SK-N-SH (cell line): ENCODE measurements around the gene WSCD1. TPM values are rescaled to one million over a fixed set of nuclear protein-coding genes. Genes with fewer than 3 reads are reported as not detected.

Experiments used
- CTCF ChIA-PET: fragments of 300-600, 350-600 bp; formaldehyde crosslinking; extraction: SDS; loops from one replicate; lab custom pipeline; 2021; lab: Yijun Ruan, JAX
- POLR2A ChIA-PET: fragments of 350-600 bp; sonication (Branson Sonifier 250); formaldehyde crosslinking; extraction: SDS; loops from one replicate; lab custom pipeline; 2020; ENCODE audit warnings: antibody characterized with exemption, inconsistent platforms; lab: Yijun Ruan, JAX
- DNase-seq: peaks from one replicate; pipeline ENCODE4 v3.0.0; 2012
- H2AFZ ChIP-seq: fragments of 200-600 bp; sonication (generic); 2 replicates; pipeline ENCODE4 v1.8.1; 2016; ENCODE audit warnings: antibody characterized with exemption, mild to moderate bottlenecking, low read depth
- H3F3A ChIP-seq: fragments of 200-600 bp; sonication (generic); replicated peaks from 2 replicates; pipeline ENCODE3; 2016; ENCODE audit warnings: antibody characterized with exemption, mild to moderate bottlenecking; ENCODE audit not compliant: insufficient read depth
- H3K27ac ChIP-seq, 2 experiments: fragments of 200-500 bp in 1 of 2; fragments of 200-600 bp in 1 of 2; sonication (Bioruptor generic) in 1 of 2; sonication (generic), shearing (Covaris generic) in 1 of 2; 2 replicates each; pipeline versions ENCODE4 v1.5.1 to v1.6.1; 2014 to 2016; ENCODE audit warnings: low read depth in 2 of 2, inconsistent platforms in 1 of 2, low read length in 1 of 2, mild to moderate bottlenecking in 1 of 2, mixed read lengths in 1 of 2
- H3K27me3 ChIP-seq: fragments of 200-600 bp; sonication (generic), shearing (Covaris generic); 2 replicates; pipeline ENCODE4 v1.6.1; 2016; ENCODE audit warnings: mixed run types; ENCODE audit not compliant: insufficient read depth
- H3K36me3 ChIP-seq, 2 experiments: fragments of 200-500 bp in 1 of 2; fragments of 200-600 bp in 1 of 2; sonication (Bioruptor generic) in 1 of 2; sonication (generic) in 1 of 2; replicated peaks in 1 of 2; 2 replicates each; pipeline versions ENCODE3 to v1.5.1; 2014 to 2016; ENCODE audit warnings: low read length in 1 of 2, mild to moderate bottlenecking in 1 of 2; ENCODE audit not compliant: insufficient read depth in 2 of 2, control insufficient read depth in 1 of 2
- H3K4me1 ChIP-seq, 2 experiments: fragments of 200-500 bp in 1 of 2; fragments of 200-600 bp in 1 of 2; sonication (Bioruptor generic) in 1 of 2; sonication (generic), shearing (Covaris generic) in 1 of 2; 2 replicates each; pipeline versions ENCODE4 v1.5.1 to v1.6.1; 2014 to 2016; ENCODE audit warnings: low read depth in 1 of 2, low read length in 1 of 2, mixed run types in 1 of 2; ENCODE audit not compliant: insufficient read depth in 2 of 2, control insufficient read depth in 1 of 2
- H3K4me2 ChIP-seq: fragments of 200-600 bp; sonication (generic), shearing (Covaris generic); 2 replicates; pipeline ENCODE4 v1.6.1; 2017; ENCODE audit warnings: mixed run types
- H3K4me3 ChIP-seq, 2 experiments: fragments of 200-500 bp in 1 of 2; fragments of 200-600 bp in 1 of 2; sonication (Bioruptor generic) in 1 of 2; sonication (generic), shearing (Covaris generic) in 1 of 2; 2 replicates each; pipeline versions ENCODE4 v1.5.1 to v1.8.1; 2014 to 2016; ENCODE audit warnings: low read depth in 2 of 2, inconsistent platforms in 1 of 2, low read length in 1 of 2, mild to moderate bottlenecking in 1 of 2, mixed read lengths in 1 of 2, moderate library complexity in 1 of 2
- H3K79me2 ChIP-seq: fragments of 200-600 bp; sonication (generic); 2 replicates; pipeline ENCODE4 v1.8.1; 2017; ENCODE audit warnings: mild to moderate bottlenecking; ENCODE audit not compliant: insufficient read depth
- H3K9ac ChIP-seq: fragments of 200-600 bp; sonication (generic); 2 replicates; pipeline ENCODE4 v1.6.1; 2017; ENCODE audit warnings: mixed run types
- H3K9me2 ChIP-seq: fragments of 200-600 bp; sonication (generic); 2 replicates; pipeline ENCODE4 v1.6.1; 2017; ENCODE audit warnings: mixed run types
- H3K9me3 ChIP-seq: fragments of 200-600 bp; sonication (generic); 2 replicates; pipeline ENCODE4 v1.6.1; 2017; ENCODE audit warnings: mixed run types, mild to moderate bottlenecking, moderate library complexity
- H4K20me1 ChIP-seq: fragments of 200-600 bp; sonication (generic); 2 replicates; pipeline ENCODE4 v1.6.1; 2017; ENCODE audit warnings: mild to moderate bottlenecking, mixed run types; ENCODE audit not compliant: insufficient read depth
- FOXJ3 ChIP-seq: sonication (generic); formaldehyde crosslinking; IDR thresholded peaks from 2 replicates; pipeline ENCODE4 v1.5.1; 2020; ENCODE audit warnings: mild to moderate bottlenecking, missing genetic modification reagents
- GABPA ChIP-seq: IDR thresholded peaks from 2 replicates; pipeline ENCODE4 v1.4.0; 2012; ENCODE audit warnings: low read depth, mild to moderate bottlenecking
- IRF3 ChIP-seq: fragments of 150-350 bp; IDR thresholded peaks from 2 replicates; pipeline ENCODE4 v1.6.1; 2016; ENCODE audit warnings: mild to moderate bottlenecking, low read depth, low read length
- NRF1 ChIP-seq: IDR thresholded peaks from 2 replicates; pipeline ENCODE4 v1.6.1; 2012; ENCODE audit warnings: low read depth, mild to moderate bottlenecking, low read length
- RAD21 ChIP-seq: IDR thresholded peaks from 2 replicates; pipeline ENCODE4 v1.6.1; 2012; ENCODE audit warnings: mild to moderate bottlenecking, low read length
- RFX5 ChIP-seq: IDR thresholded peaks from 2 replicates; pipeline ENCODE4 v1.6.1; 2012; ENCODE audit warnings: mild to moderate bottlenecking, improper control_type of control experiment, low read length
- SIN3A ChIP-seq: IDR thresholded peaks from 2 replicates; pipeline ENCODE4 v1.6.1; 2012; ENCODE audit warnings: low read depth, mild to moderate bottlenecking, low read length, moderate library complexity, borderline replicate concordance
- TAF1 ChIP-seq: IDR thresholded peaks from 2 replicates; pipeline ENCODE4 v1.6.1; 2012; ENCODE audit warnings: low read depth, mild to moderate bottlenecking, low read length, moderate library complexity, borderline replicate concordance
- TCF12 ChIP-seq: IDR thresholded peaks from 2 replicates; pipeline ENCODE4 v1.4.0; 2012
- USF2 ChIP-seq: fragments of 150-350 bp; IDR thresholded peaks from 2 replicates; pipeline ENCODE4 v1.6.1; 2017; ENCODE audit warnings: antibody characterized with exemption, low read length, low read depth, borderline replicate concordance
- WGBS: methylation state at CpG from one replicate; pipeline ENCODE4 v1.1.6; 2017; ENCODE audit warnings: low lambda C conversion rate; 5-methylcytosine and 5-hydroxymethylcytosine counted together
- polyA plus RNA-seq, 3 experiments: library from polyadenylated mRNA; depleted of rRNA; stranded (reverse); fragments of >200 nt; gene quantifications; 2 replicates each; pipeline ENCODE4 v1.2.3, GENCODE V29; 2012
- TF ChIP-seq, protein P1 (sequence below): IDR thresholded peaks from 2 replicates; pipeline ENCODE4; 2012
- TF ChIP-seq, protein P2 (sequence below): IDR thresholded peaks from 2 replicates; pipeline ENCODE4 v1.4.0; 2012; ENCODE audit warnings: low read depth, borderline replicate concordance

Gene WSCD1
- polyA plus RNA-seq, 1 of the 3 experiments (the other 2 are of a cell fraction) = 0.03 TPM

DNA sequence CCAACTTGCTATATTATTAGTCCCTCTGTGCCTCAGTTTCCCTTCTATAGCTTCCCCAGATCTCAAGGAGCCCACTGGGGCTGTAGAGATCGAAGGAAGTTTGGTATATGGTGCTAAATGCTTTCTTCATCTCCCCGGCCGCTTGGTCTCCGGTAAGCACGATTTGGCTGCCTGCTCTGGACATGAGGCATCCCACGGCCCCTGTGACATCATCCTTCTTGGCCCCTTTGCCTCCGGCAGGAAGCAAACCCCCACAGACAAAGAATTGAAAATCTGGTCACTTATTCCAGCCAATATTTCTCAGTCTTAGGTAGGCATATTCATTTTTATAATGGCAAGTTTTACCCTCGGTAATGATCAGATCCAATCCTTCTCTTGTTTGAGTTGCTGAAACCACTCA lies 65.8 kb downstream of the WSCD1 start:
- DNase-seq = no peak
- Histone ChIP-seq H3K4me2 (no peak overlapping the region), H3K4me3 (no peak overlapping the region), H3K27me3 (peaks cover 4% of the 10 kb centered on the region; the same call in 1 of the 2 replicates), H3K9me3 (no peaks in the 10 kb centered on the region), H4K20me1 (no peaks in the 10 kb centered on the region), H3K79me2 (no peaks in the 10 kb centered on the region), H3K9ac (no peak overlapping the region), H2AFZ (no peak overlapping the region), H3F3A (no peaks in the 10 kb centered on the region), H3K9me2 (no peaks in the 10 kb centered on the region), H3K36me3 (no peaks in the 10 kb centered on the region), H3K27ac (no peak overlapping the region), H3K4me1 (no peaks in the 10 kb centered on the region)
- ChIA-PET CTCF (no interaction called here), POLR2A (no interaction called here)
- 42% methylated on average over 8 of the region's 8 CpGs for WGBS
- TF ChIP-seq, protein P1, sequence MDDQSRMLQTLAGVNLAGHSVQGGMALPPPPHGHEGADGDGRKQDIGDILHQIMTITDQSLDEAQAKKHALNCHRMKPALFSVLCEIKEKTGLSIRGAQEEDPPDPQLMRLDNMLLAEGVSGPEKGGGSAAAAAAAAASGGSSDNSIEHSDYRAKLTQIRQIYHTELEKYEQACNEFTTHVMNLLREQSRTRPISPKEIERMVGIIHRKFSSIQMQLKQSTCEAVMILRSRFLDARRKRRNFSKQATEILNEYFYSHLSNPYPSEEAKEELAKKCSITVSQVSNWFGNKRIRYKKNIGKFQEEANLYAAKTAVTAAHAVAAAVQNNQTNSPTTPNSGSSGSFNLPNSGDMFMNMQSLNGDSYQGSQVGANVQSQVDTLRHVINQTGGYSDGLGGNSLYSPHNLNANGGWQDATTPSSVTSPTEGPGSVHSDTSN = no peak
- TF ChIP-seq, protein P2, sequence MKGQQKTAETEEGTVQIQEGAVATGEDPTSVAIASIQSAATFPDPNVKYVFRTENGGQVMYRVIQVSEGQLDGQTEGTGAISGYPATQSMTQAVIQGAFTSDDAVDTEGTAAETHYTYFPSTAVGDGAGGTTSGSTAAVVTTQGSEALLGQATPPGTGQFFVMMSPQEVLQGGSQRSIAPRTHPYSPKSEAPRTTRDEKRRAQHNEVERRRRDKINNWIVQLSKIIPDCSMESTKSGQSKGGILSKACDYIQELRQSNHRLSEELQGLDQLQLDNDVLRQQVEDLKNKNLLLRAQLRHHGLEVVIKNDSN = no peak
- TF ChIP-seq GABPA (no peak), FOXJ3 (no peak), RFX5 (no peak), IRF3 (no peak), TAF1 (no peak), NRF1 (no peak), RAD21 (no peak)

DNA sequence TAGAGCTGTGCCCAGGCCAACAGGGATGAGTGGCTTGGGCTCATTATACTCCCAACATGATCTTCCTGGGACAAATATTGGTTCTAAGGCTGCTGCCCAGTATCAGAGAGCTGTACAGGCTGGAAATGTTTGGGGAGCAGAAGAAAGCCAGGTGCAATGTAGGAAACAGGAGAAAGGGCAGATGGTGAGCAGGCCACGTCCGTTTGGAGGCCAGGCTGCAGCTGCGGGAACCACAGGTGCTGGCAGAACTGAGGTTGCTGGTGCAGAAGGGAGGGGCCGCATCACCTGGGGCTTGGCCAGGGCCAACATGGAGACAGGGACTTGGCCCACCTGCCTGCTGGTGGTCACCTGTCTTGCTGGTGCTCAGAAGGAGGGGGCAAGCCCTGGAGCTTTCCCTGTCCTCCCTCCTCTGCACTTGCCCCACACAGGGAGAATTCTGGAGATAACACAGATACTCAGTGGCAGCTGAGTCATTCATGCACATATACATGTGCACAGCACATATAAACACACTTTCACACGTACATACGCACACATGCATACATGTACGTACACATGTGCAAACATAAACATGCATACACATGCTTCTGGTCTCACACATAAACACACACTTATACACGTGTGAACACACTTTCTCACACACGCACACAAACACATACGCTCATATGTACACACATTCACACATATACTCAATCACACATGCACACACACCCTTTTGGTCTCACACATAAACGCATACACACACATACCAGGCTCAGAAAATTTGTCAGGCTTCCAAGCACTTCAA lies 67.7 kb downstream of the WSCD1 start:
- Histone ChIP-seq H3K9ac (no peak overlapping the region), H3K4me2 (no peak overlapping the region), H3K9me3 (no peaks in the 10 kb centered on the region), H3K4me3 (no peak overlapping the region), H3K79me2 (no peaks in the 10 kb centered on the region), H4K20me1 (no peaks in the 10 kb centered on the region), H2AFZ (no peak overlapping the region), H3K9me2 (no peaks in the 10 kb centered on the region), H3F3A (no peaks in the 10 kb centered on the region), H3K27me3 (peaks cover 4% of the 10 kb centered on the region; the same call in 1 of the 2 replicates), H3K27ac (no peak overlapping the region), H3K36me3 (no peaks in the 10 kb centered on the region), H3K4me1 (no peaks in the 10 kb centered on the region)
- CTCF ChIA-PET = no interaction called here
- DNase-seq = no peak
- TF ChIP-seq TCF12 (no peak), SIN3A (no peak), GABPA (no peak), RAD21 (no peak), USF2 (no peak), TAF1 (no peak)
- WGBS = 32% methylated on average over 11 of the region's 11 CpGs
- POLR2A ChIA-PET = no interaction called here
